ENCODE results near the gene SECISBP2.

GRCh38 chr9:89356782-89357181 lies 38.5 kb downstream of the SECISBP2 start:
- TF ChIP-seq TAF1 (IDR thresholded peaks at IDR 0.05; ENCODE audit: borderline replicate concordance, insufficient read depth, low read length) (no peak), REST (IDR thresholded peaks at IDR 0.05; ENCODE audit: insufficient read depth in 1 of 2, low read depth in 2 of 2, low read length in 2 of 2) (no peak), POLR2AphosphoS5 (IDR thresholded peaks at IDR 0.05; ENCODE audit: low read depth, low read length) (no peak)
